ENCODE measurements around the gene NOP53.

The NOP53 gene

GRCh38 chr19:47749326-47749725 is 4.0 kb downstream of the NOP53 start:
- Histone ChIP-seq H3K9me3 (ENCODE audit: insufficient read depth, low read length) (no peaks in the 10 kb centered on the region), H3K4me3 (ENCODE audit: low read length) (no peak overlapping the region), H3K36me3 (replicated peaks; ENCODE audit: low read depth, low read length) (peaks cover 58% of the 10 kb centered on the region), H3K79me2 (ENCODE audit: low read length) (peaks cover 55% of the 10 kb centered on the region), H4K20me1 (ENCODE audit: insufficient read depth, low read length) (peaks cover 21% of the 10 kb centered on the region; the same call in 1 of the 2 replicates), H3K4me1 (ENCODE audit: low read length) (peaks cover 20% of the 10 kb centered on the region), H3K9ac (ENCODE audit: low read length) (no peak overlapping the region), H2AFZ (ENCODE audit: low read depth, low read length) (no peak overlapping the region), H3K4me2 (ENCODE audit: low read length) (no peak overlapping the region), H3K27ac (ENCODE audit: low read length) (no peak overlapping the region), H3K27me3 (ENCODE audit: low read depth, low read length) (no peaks in the 10 kb centered on the region)
- TF ChIP-seq EZH2phosphoT487 (IDR thresholded peaks at IDR 0.05; ENCODE audit: low read depth) (no peak), CTCF (IDR thresholded peaks at IDR 0.05; ENCODE audit: low read depth, low read length) (no peak)

- Histone ChIP-seq H3K27me3 (ENCODE audit: low read depth, low read length) (no peaks in the 10 kb centered on the region), H3K9me3 (ENCODE audit: insufficient read depth, low read length) (no peaks in the 10 kb centered on the region), H3K4me2 (ENCODE audit: low read length) (no peak overlapping the region), H3K9ac (ENCODE audit: low read length) (no peak overlapping the region), H4K20me1 (ENCODE audit: insufficient read depth, low read length) (peaks cover 21% of the 10 kb centered on the region; the same call in 1 of the 2 replicates), H3K4me3 (ENCODE audit: low read length) (no peak overlapping the region), H2AFZ (ENCODE audit: low read depth, low read length) (no peak overlapping the region), H3K36me3 (replicated peaks; ENCODE audit: low read depth, low read length) (peaks cover 69% of the 10 kb centered on the region), H3K79me2 (ENCODE audit: low read length) (peaks cover 52% of the 10 kb centered on the region), H3K4me1 (ENCODE audit: low read length) (peaks cover 14% of the 10 kb centered on the region), H3K27ac (ENCODE audit: low read length) (no peak overlapping the region)
- no peak for TF ChIP-seq CTCF (IDR thresholded peaks at IDR 0.05; ENCODE audit: low read depth, low read length)
- no peak for TF ChIP-seq EZH2phosphoT487 (IDR thresholded peaks at IDR 0.05; ENCODE audit: low read depth)
These were observed 5.4 kb downstream of the NOP53 start for GRCh38 chr19:47750752-47751151.

- Histone ChIP-seq H3K4me1 (ENCODE audit: low read length) (peaks cover 6% of the 10 kb centered on the region; the same call in 1 of the 2 replicates), H3K4me2 (ENCODE audit: low read length) (no peak overlapping the region), H3K27me3 (ENCODE audit: low read depth, low read length) (no peaks in the 10 kb centered on the region), H2AFZ (ENCODE audit: low read depth, low read length) (no peak overlapping the region), H4K20me1 (ENCODE audit: insufficient read depth, low read length) (peaks cover 18% of the 10 kb centered on the region; the same call in 1 of the 2 replicates), H3K4me3 (ENCODE audit: low read length) (no peak overlapping the region), H3K9me3 (ENCODE audit: insufficient read depth, low read length) (no peaks in the 10 kb centered on the region), H3K27ac (ENCODE audit: low read length) (no peak overlapping the region), H3K36me3 (replicated peaks; ENCODE audit: low read depth, low read length) (peaks cover 80% of the 10 kb centered on the region), H3K79me2 (ENCODE audit: low read length) (peaks cover 33% of the 10 kb centered on the region), H3K9ac (ENCODE audit: low read length) (no peak overlapping the region)
- TF ChIP-seq EZH2phosphoT487 (IDR thresholded peaks at IDR 0.05; ENCODE audit: low read depth) (no peak), CTCF (IDR thresholded peaks at IDR 0.05; ENCODE audit: low read depth, low read length) (no peak)
These were observed 7.3 kb downstream of the NOP53 start for GRCh38 chr19:47752440-47753211.

- Histone ChIP-seq H2AFZ (ENCODE audit: low read depth, low read length) (no peak overlapping the region), H3K27me3 (ENCODE audit: low read depth, low read length) (no peaks in the 10 kb centered on the region), H4K20me1 (ENCODE audit: insufficient read depth, low read length) (peaks cover 16% of the 10 kb centered on the region; the same call in 1 of the 2 replicates), H3K27ac (ENCODE audit: low read length) (no peak overlapping the region), H3K9ac (ENCODE audit: low read length) (no peak overlapping the region), H3K4me2 (ENCODE audit: low read length) (no peak overlapping the region), H3K9me3 (ENCODE audit: insufficient read depth, low read length) (no peaks in the 10 kb centered on the region), H3K4me1 (ENCODE audit: low read length) (no peaks in the 10 kb centered on the region), H3K79me2 (ENCODE audit: low read length) (peaks cover 19% of the 10 kb centered on the region), H3K36me3 (replicated peaks; ENCODE audit: low read depth, low read length) (peaks cover 84% of the 10 kb centered on the region), H3K4me3 (ENCODE audit: low read length) (no peak overlapping the region)
- TF ChIP-seq EZH2phosphoT487 (IDR thresholded peaks at IDR 0.05; ENCODE audit: low read depth) (no peak), CTCF (IDR thresholded peaks at IDR 0.05; ENCODE audit: low read depth, low read length) (no peak)
These were observed 9.1 kb downstream of the NOP53 start for GRCh38 chr19:47754206-47755064.

All from OCI-LY3 (cell line).